Endothelial cell of umbilical vein (primary cell): Measurements from ENCODE around the gene TLCD2.

Experiments used
- EZH2 ChIP-seq: IDR thresholded peaks from 2 replicates; pipeline ENCODE4 v1.6.1; 2012; ENCODE audit warnings: borderline replicate concordance, low read depth, mild to moderate bottlenecking, moderate library complexity, low read length, inconsistent platforms; ENCODE audit not compliant: severe bottlenecking
- MYC ChIP-seq: IDR thresholded peaks from one replicate; pipeline ENCODE4 v1.6.1; 2011; ENCODE audit warnings: mild to moderate bottlenecking, low read depth, low read length
- POLR2A ChIP-seq: IDR thresholded peaks from 2 replicates; pipeline ENCODE4 v1.6.1; 2012; ENCODE audit warnings: low read depth, mild to moderate bottlenecking, control low read depth, low read length
- POLR2AphosphoS5 ChIP-seq: IDR thresholded peaks from 2 replicates; pipeline ENCODE4 v1.6.1; 2012; ENCODE audit warnings: low read depth, mild to moderate bottlenecking, control low read depth, low read length, moderate library complexity; ENCODE audit not compliant: insufficient read depth
- TF ChIP-seq, protein P1 (sequence below), 2 donors: IDR thresholded peaks; 1 replicate in 1 of 2; 2 replicates in 1 of 2; pipeline ENCODE4 v1.5.1; 2011; ENCODE audit warnings: low read length in 2 of 2, mild to moderate bottlenecking in 2 of 2, moderate library complexity in 2 of 2, control low read depth in 1 of 2, inconsistent platforms in 1 of 2, low read depth in 1 of 2; ENCODE audit not compliant: insufficient read depth in 1 of 2; ENCODE audit errors: extremely low read depth in 1 of 2

DNA sequence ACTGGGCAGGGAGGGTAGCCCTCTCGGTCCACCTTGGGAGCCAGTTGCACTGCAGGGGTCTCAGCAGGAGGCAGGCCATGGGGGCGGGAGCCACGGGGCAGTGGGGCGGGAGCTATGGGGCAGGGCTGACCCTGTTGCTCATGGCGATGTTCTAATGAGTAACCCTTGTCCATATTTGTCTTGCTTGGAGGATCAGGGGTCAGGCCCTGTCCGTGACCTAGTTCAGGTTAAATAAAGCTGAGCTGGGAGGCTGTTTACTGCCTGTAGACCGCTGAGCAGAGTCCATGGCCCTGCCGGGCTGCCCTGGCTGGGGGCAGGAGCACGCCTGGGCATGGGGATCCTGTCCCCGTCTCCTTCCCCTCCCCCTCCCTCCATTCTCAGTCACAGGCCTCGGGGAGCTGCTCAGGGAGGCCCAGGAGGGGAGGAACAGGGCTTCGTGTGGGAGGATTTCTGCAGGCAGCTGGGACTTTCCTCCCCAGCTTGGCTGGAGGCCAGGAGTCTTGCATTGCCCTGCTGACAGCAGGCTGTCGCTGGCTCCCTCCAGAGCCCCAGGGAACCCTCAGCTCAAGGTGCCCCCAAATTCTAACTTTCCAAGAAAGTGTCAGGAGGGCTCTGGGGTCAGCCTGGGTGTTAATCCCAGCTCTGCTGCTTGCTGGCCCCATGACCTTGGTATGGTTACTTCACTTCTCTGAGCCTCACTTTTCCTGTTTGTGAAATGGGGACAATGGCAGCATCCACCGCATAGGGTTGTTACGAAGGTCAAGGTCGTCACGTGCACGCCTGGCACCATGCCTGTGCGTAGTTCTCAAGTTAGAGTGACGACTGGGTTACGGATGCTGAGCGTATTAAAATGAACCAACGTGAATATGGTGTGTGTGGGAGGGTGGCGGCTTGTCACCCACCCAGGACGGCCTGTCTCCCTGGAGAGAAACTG is 26.4 kb upstream of the TLCD2 start:
- TF ChIP-seq, protein P1, sequence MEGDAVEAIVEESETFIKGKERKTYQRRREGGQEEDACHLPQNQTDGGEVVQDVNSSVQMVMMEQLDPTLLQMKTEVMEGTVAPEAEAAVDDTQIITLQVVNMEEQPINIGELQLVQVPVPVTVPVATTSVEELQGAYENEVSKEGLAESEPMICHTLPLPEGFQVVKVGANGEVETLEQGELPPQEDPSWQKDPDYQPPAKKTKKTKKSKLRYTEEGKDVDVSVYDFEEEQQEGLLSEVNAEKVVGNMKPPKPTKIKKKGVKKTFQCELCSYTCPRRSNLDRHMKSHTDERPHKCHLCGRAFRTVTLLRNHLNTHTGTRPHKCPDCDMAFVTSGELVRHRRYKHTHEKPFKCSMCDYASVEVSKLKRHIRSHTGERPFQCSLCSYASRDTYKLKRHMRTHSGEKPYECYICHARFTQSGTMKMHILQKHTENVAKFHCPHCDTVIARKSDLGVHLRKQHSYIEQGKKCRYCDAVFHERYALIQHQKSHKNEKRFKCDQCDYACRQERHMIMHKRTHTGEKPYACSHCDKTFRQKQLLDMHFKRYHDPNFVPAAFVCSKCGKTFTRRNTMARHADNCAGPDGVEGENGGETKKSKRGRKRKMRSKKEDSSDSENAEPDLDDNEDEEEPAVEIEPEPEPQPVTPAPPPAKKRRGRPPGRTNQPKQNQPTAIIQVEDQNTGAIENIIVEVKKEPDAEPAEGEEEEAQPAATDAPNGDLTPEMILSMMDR (IDR thresholded peaks at IDR 0.05; ENCODE audit: extremely low read depth in 1 of 2, insufficient read depth in 1 of 2, low read depth in 1 of 2, low read length in 2 of 2) = no peak
- no peak for TF ChIP-seq POLR2A
- no peak for TF ChIP-seq MYC
- no peak for TF ChIP-seq EZH2
- no peak for TF ChIP-seq POLR2AphosphoS5
